ENCODE data around the gene HTRA1.

The HTRA1 gene

GRCh38 chr10:122559228-122559627 lies 97.9 kb downstream of the HTRA1 start:
- no peak for DNase-seq

GRCh38 chr10:122560279-122560804 lies 99.0 kb downstream of the HTRA1 start, which contains the start of gene DMBT1:
Gene DMBT1, plus strand, starts transcription at chr10:122560754. Its CDS starts 17 bp downstream, at chr10:122560771.
- no peak for DNase-seq

- no peak for DNase-seq
Observed at GRCh38 chr10:122561212-122561611, 99.9 kb downstream of the HTRA1 start.

GRCh38 chr10:122561792-122562191 lies 100.4 kb downstream of the HTRA1 start:
- DNase-seq: no peak

Data from NCI-H524 (cell line).